Gastrocnemius medialis (tissue), 4 donors: Measurements from ENCODE around the gene PTPRE.

Source experiments
- POLR2A ChIP-seq, 2 donors: fragments of 450-650 bp; IDR thresholded peaks; one replicate each; pipeline ENCODE4 v1.6.1; 2017; ENCODE audit warnings: antibody characterized with exemption in 2 of 2, mild to moderate bottlenecking in 2 of 2, moderate library complexity in 2 of 2
- TF ChIP-seq, protein P1 (sequence below), 5 experiments: fragments of 450-650 bp in 3 of 5; fragments of 200-600 bp in 2 of 5; sonication (generic) in 2 of 5; IDR thresholded peaks in 4 of 5; conservative IDR thresholded peaks in 1 of 5; 1 replicate in 4 of 5; 2 replicates in 1 of 5; pipeline ENCODE4 v1.5.1; 2016 to 2019; ENCODE audit warnings: antibody characterized with exemption in 5 of 5, mild to moderate bottlenecking in 3 of 5, moderate library complexity in 3 of 5

DNA sequence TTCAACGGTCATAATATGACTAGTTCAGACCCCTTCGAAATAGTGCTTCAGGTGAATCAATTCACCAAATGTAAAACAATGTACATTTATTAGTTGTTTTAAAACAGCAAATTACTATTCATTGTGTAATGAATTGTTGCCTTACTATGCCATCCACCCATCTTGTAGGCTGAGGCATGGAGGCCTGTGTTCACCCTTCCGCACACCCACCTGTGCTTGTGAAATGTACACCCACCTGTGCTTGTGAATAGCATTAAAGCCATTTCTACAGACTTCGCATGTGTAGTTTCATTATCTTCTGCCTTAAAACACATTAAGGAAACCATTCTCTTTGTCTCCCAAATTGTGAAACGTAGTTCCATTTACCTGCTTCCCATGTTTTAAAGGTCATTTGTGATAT, 31.0 kb upstream of the PTPRE start:
- no peak for TF ChIP-seq POLR2A (IDR thresholded peaks at IDR 0.05)
- TF ChIP-seq, protein P1, sequence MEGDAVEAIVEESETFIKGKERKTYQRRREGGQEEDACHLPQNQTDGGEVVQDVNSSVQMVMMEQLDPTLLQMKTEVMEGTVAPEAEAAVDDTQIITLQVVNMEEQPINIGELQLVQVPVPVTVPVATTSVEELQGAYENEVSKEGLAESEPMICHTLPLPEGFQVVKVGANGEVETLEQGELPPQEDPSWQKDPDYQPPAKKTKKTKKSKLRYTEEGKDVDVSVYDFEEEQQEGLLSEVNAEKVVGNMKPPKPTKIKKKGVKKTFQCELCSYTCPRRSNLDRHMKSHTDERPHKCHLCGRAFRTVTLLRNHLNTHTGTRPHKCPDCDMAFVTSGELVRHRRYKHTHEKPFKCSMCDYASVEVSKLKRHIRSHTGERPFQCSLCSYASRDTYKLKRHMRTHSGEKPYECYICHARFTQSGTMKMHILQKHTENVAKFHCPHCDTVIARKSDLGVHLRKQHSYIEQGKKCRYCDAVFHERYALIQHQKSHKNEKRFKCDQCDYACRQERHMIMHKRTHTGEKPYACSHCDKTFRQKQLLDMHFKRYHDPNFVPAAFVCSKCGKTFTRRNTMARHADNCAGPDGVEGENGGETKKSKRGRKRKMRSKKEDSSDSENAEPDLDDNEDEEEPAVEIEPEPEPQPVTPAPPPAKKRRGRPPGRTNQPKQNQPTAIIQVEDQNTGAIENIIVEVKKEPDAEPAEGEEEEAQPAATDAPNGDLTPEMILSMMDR (IDR thresholded peaks at IDR 0.05 in 4 of 5, conservative IDR thresholded peaks at IDR 0.05 in 1 of 5), result no peak
